Peyer's patch (tissue), 4 donors: Measurements from ENCODE around the gene DOK6. TPM values are rescaled to one million over a fixed set of nuclear protein-coding genes. Genes with fewer than 3 reads are reported as not detected.

Experiments
- DNase-seq, 3 donors: peaks; one replicate each; pipeline ENCODE4 v3.0.0-alpha.2; 2017 to 2019
- H3K27ac ChIP-seq, 4 donors: fragments of 200-600 bp; sonication (generic); one replicate each; pipeline ENCODE4 v1.5.1; 2016 to 2019
- H3K27me3 ChIP-seq, 2 donors: fragments of 200-600 bp; sonication (generic); one replicate each; pipeline ENCODE4 v1.5.1; 2019
- H3K36me3 ChIP-seq, 3 donors: fragments of 200-600 bp; sonication (generic); one replicate each; pipeline ENCODE4 v1.5.1; 2016 to 2019
- H3K4me1 ChIP-seq, 4 donors: fragments of 200-600 bp; sonication (generic); one replicate each; pipeline ENCODE4 v1.5.1; 2016 to 2019
- H3K4me3 ChIP-seq, 4 donors: fragments of 200-600 bp; sonication (generic); 1 replicate in 3 of 4; 2 replicates in 1 of 4; pipeline ENCODE4 v1.5.1; 2016 to 2019; ENCODE audit warnings: mild to moderate bottlenecking in 1 of 4
- H3K9me3 ChIP-seq, 4 donors: fragments of 200-600 bp; sonication (generic); one replicate each; pipeline ENCODE4 v1.5.1; 2016 to 2019; ENCODE audit warnings: mild to moderate bottlenecking in 1 of 4
- CTCF ChIP-seq, 6 experiments: fragments of 450-650 bp in 4 of 6; fragments of 200-600 bp in 2 of 6; sonication (generic) in 1 of 6; IDR thresholded peaks; one replicate each; pipeline ENCODE4 v1.5.1; 2017 to 2019; ENCODE audit warnings: antibody characterized with exemption in 6 of 6, mild to moderate bottlenecking in 3 of 6, moderate library complexity in 1 of 6
- POLR2A ChIP-seq, 2 donors: fragments of 450-650 bp; IDR thresholded peaks; one replicate each; pipeline ENCODE4 v1.5.1; 2017; ENCODE audit warnings: antibody characterized with exemption in 2 of 2, mild to moderate bottlenecking in 2 of 2, moderate library complexity in 2 of 2
- total RNA-seq, 4 donors: library from RNA; depleted of rRNA; stranded (reverse); fragments of >200 nt; gene quantifications; one replicate each; pipeline ENCODE4 v1.1.0, GENCODE V29; 2016

Gene DOK6
- total RNA-seq, 4 donors from 2014 or later = 0.13 to 5.2 (median 0.50) TPM

- TF ChIP-seq CTCF (IDR thresholded peaks at IDR 0.05) (no peak), POLR2A (IDR thresholded peaks at IDR 0.05) (no peak)
- no peaks in the 10 kb centered on the region for H3K36me3 ChIP-seq
Measured at GRCh38 chr18:69697689-69698088, 297.0 kb downstream of the DOK6 start.

GRCh38 chr18:69701305-69701704 lies 300.6 kb downstream of the DOK6 start:
- H3K4me1 ChIP-seq = no peaks in the 10 kb centered on the region
- DNase-seq = no peak
- H3K4me3 ChIP-seq = no peak overlapping the region
- no peaks in the 10 kb centered on the region for H3K9me3 ChIP-seq
- TF ChIP-seq CTCF (IDR thresholded peaks at IDR 0.05) (no peak), POLR2A (IDR thresholded peaks at IDR 0.05) (no peak)
- no peaks in the 10 kb centered on the region for H3K27me3 ChIP-seq
- no peak overlapping the region for H3K27ac ChIP-seq
- H3K36me3 ChIP-seq = no peaks in the 10 kb centered on the region

More at GRCh38 chr18:69697689-69698088, 297.0 kb downstream of the DOK6 start:
- Histone ChIP-seq H3K4me1 (no peaks in the 10 kb centered on the region), H3K9me3 (no peaks in the 10 kb centered on the region), H3K27ac (no peak overlapping the region), H3K27me3 (no peaks in the 10 kb centered on the region), H3K4me3 (no peak overlapping the region)
- no peak for DNase-seq

GRCh38 chr18:69703461-69703860 lies 302.8 kb downstream of the DOK6 start:
- Histone ChIP-seq H3K36me3 (no peaks in the 10 kb centered on the region), H3K9me3 (no peaks in the 10 kb centered on the region), H3K4me1 (no peaks in the 10 kb centered on the region), H3K27me3 (no peaks in the 10 kb centered on the region), H3K4me3 (no peak overlapping the region), H3K27ac (no peak overlapping the region)
- no peak for DNase-seq
- TF ChIP-seq CTCF (IDR thresholded peaks at IDR 0.05) = no peak
- no peak for TF ChIP-seq POLR2A (IDR thresholded peaks at IDR 0.05)

- Histone ChIP-seq H3K36me3 (no peaks in the 10 kb centered on the region), H3K4me1 (no peaks in the 10 kb centered on the region), H3K9me3 (no peaks in the 10 kb centered on the region), H3K4me3 (no peak overlapping the region), H3K27ac (no peak overlapping the region), H3K27me3 (no peaks in the 10 kb centered on the region)
- no peak for DNase-seq
- no peak for TF ChIP-seq POLR2A (IDR thresholded peaks at IDR 0.05)
- TF ChIP-seq CTCF (IDR thresholded peaks at IDR 0.05) = no peak
Measured at GRCh38 chr18:69705987-69706386, 305.3 kb downstream of the DOK6 start.

- no peaks in the 10 kb centered on the region for H3K27me3 ChIP-seq
- H3K9me3 ChIP-seq = no peaks in the 10 kb centered on the region
- H3K36me3 ChIP-seq = no peaks in the 10 kb centered on the region
- H3K27ac ChIP-seq = no peak overlapping the region
- no peak for TF ChIP-seq POLR2A (IDR thresholded peaks at IDR 0.05)
- no peak for TF ChIP-seq CTCF (IDR thresholded peaks at IDR 0.05)
- DNase-seq = no peak
- no peaks in the 10 kb centered on the region for H3K4me1 ChIP-seq
- no peak overlapping the region for H3K4me3 ChIP-seq
Measured at GRCh38 chr18:69708844-69709243, 308.2 kb downstream of the DOK6 start.

- H3K9me3 ChIP-seq = peaks cover 0 to 8% (median 0%) of the 10 kb centered on the region in 4 donors
- TF ChIP-seq POLR2A (IDR thresholded peaks at IDR 0.05) (no peak), CTCF (IDR thresholded peaks at IDR 0.05) (no peak)
- no peak for DNase-seq
- H3K27ac ChIP-seq = no peak overlapping the region
- no peak overlapping the region for H3K4me3 ChIP-seq
- H3K4me1 ChIP-seq = no peaks in the 10 kb centered on the region
- no peaks in the 10 kb centered on the region for H3K27me3 ChIP-seq
- H3K36me3 ChIP-seq = no peaks in the 10 kb centered on the region
Measured at GRCh38 chr18:69715191-69715795, 314.6 kb downstream of the DOK6 start.
